Measurements from ENCODE around the gene CAPN12.

GRCh38 chr19:38713865-38714264, 30.4 kb downstream of the CAPN12 start:
- TF ChIP-seq GATA2 (IDR thresholded peaks at IDR 0.05; ENCODE audit: low read depth, low read length): no peak
- no peak for TF ChIP-seq GATA3 (IDR thresholded peaks at IDR 0.05; ENCODE audit: low read depth, low read length)

Measured in SH-SY5Y (cell line).